ENCODE data around the gene FRMD4B.

Gene FRMD4B

GRCh38 chr3:69339760-69340159, 46.1 kb downstream of the FRMD4B start:
- DNase-seq = no peak
- no peak overlapping the region for H2AK5ac ChIP-seq (ENCODE audit: low read length)
- H3K4me3 ChIP-seq (ENCODE audit: low read depth, low read length) = no peak overlapping the region
- H2BK12ac ChIP-seq (ENCODE audit: low read length) = no peak overlapping the region
- H3K27me3 ChIP-seq (ENCODE audit: insufficient read depth, low read length) = no peaks in the 10 kb centered on the region
- no peak overlapping the region for H2AFZ ChIP-seq (ENCODE audit: insufficient read depth, low read length, poor library complexity)
- H4K8ac ChIP-seq (ENCODE audit: low read depth, low read length) = no peak overlapping the region
- H3K27ac ChIP-seq (ENCODE audit: low read depth, low read length) = no peak overlapping the region
- H3K9ac ChIP-seq (ENCODE audit: low read length) = no peak overlapping the region
- no peaks in the 10 kb centered on the region for H3K79me1 ChIP-seq (ENCODE audit: low read length)
- no peak overlapping the region for H3K4me2 ChIP-seq (ENCODE audit: low read length)
- H3K36me3 ChIP-seq (ENCODE audit: control insufficient read depth in 1 of 2, insufficient read depth in 2 of 2, low read length in 2 of 2) = no peaks in the 10 kb centered on the region
- H3K9me3 ChIP-seq (ENCODE audit: insufficient read depth, low read depth, low read length) = peaks cover under 1% of the 10 kb centered on the region
- no peak overlapping the region for H3K23ac ChIP-seq (ENCODE audit: low read length)
- no peaks in the 10 kb centered on the region for H3K4me1 ChIP-seq (ENCODE audit: control insufficient read depth in 1 of 2, insufficient read depth in 2 of 2, low read length in 2 of 2)
- no peak overlapping the region for H3K14ac ChIP-seq (ENCODE audit: low read length)
- no peaks in the 10 kb centered on the region for H3K79me2 ChIP-seq (ENCODE audit: control insufficient read depth, insufficient read depth, low read length, poor library complexity)
- WGBS (ENCODE audit: extremely low coverage, insufficient coverage, insufficient read length) = no CpG with 5 or more reads among the region's 1 CpG
- no peak overlapping the region for H4K12ac ChIP-seq (ENCODE audit: low read depth, low read length)
- H3K18ac ChIP-seq (ENCODE audit: low read length) = no peak overlapping the region
- H2BK120ac ChIP-seq (ENCODE audit: insufficient read depth, low read length, poor library complexity) = no peak overlapping the region
- H4K91ac ChIP-seq (ENCODE audit: low read depth, low read length) = no peak overlapping the region
- H2BK5ac ChIP-seq (ENCODE audit: low read depth, low read length, poor library complexity) = no peak overlapping the region
- H3K4ac ChIP-seq (ENCODE audit: low read depth, low read length) = no peak overlapping the region

DNA sequence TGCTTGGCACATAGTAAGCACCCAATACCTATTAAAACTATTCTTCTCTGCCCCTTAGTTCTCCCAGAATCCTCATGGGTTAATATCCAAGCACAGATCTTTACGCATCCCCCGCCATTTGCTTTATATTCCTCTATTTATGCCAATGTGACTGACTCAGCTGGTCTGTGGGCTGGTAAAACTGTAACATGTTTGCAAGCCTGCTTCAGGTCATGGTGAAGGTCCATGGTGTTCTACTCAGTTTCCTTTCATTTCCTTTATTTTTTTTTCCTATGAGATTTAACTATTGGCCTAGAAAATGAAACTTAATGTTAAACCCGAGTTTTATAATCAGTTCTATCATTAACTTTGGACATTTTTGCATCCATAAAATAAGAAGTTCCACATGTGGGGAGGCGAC, 47.0 kb downstream of the FRMD4B start:
- no peak overlapping the region for H3K23ac ChIP-seq (ENCODE audit: low read length)
- H3K14ac ChIP-seq (ENCODE audit: low read length) = no peak overlapping the region
- H3K9me3 ChIP-seq (ENCODE audit: insufficient read depth, low read depth, low read length) = no peaks in the 10 kb centered on the region
- no peaks in the 10 kb centered on the region for H3K27me3 ChIP-seq (ENCODE audit: insufficient read depth, low read length)
- no CpG with 5 or more reads among the region's 4 CpGs for WGBS (ENCODE audit: extremely low coverage, insufficient coverage, insufficient read length)
- no peaks in the 10 kb centered on the region for H3K4me1 ChIP-seq (ENCODE audit: control insufficient read depth in 1 of 2, insufficient read depth in 2 of 2, low read length in 2 of 2)
- no peak overlapping the region for H3K4me2 ChIP-seq (ENCODE audit: low read length)
- no peak overlapping the region for H3K4ac ChIP-seq (ENCODE audit: low read depth, low read length)
- H2AFZ ChIP-seq (ENCODE audit: insufficient read depth, low read length, poor library complexity) = no peak overlapping the region
- H3K79me1 ChIP-seq (ENCODE audit: low read length) = no peaks in the 10 kb centered on the region
- H2BK120ac ChIP-seq (ENCODE audit: insufficient read depth, low read length, poor library complexity) = no peak overlapping the region
- no peak overlapping the region for H3K18ac ChIP-seq (ENCODE audit: low read length)
- no peak overlapping the region for H2BK12ac ChIP-seq (ENCODE audit: low read length)
- DNase-seq = no peak
- no peak overlapping the region for H3K4me3 ChIP-seq (ENCODE audit: low read depth, low read length)
- no peak overlapping the region for H2AK5ac ChIP-seq (ENCODE audit: low read length)
- H3K79me2 ChIP-seq (ENCODE audit: control insufficient read depth, insufficient read depth, low read length, poor library complexity) = no peaks in the 10 kb centered on the region
- no peak overlapping the region for H4K8ac ChIP-seq (ENCODE audit: low read depth, low read length)
- no peaks in the 10 kb centered on the region for H3K36me3 ChIP-seq (ENCODE audit: control insufficient read depth in 1 of 2, insufficient read depth in 2 of 2, low read length in 2 of 2)
- no peak overlapping the region for H2BK5ac ChIP-seq (ENCODE audit: low read depth, low read length, poor library complexity)
- no peak overlapping the region for H3K27ac ChIP-seq (ENCODE audit: low read depth, low read length)
- no peak overlapping the region for H4K91ac ChIP-seq (ENCODE audit: low read depth, low read length)
- H3K9ac ChIP-seq (ENCODE audit: low read length) = no peak overlapping the region
- H4K12ac ChIP-seq (ENCODE audit: low read depth, low read length) = no peak overlapping the region

DNA sequence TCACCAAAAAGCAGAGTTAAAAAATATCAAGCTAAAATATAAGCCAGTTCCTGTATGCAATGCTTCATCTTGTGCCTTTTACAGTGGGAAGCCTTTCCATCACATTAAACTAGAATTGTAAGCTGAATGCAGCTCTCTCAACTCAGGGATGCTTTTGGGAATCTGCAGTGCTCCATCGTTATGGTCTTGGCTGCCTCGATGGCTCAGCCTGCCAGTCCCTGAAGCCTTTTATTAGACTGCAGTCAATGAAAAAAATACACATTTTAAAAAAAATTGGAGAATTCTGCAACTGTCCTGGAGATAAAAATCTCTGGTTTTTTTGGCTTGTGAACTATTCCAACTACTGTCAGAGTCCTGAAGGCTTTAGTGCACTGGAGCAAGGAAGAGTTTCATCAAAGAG, 53.0 kb downstream of the FRMD4B start:
- no peak overlapping the region for H4K8ac ChIP-seq (ENCODE audit: low read depth, low read length)
- no peak overlapping the region for H3K4ac ChIP-seq (ENCODE audit: low read depth, low read length)
- no peak overlapping the region for H3K27ac ChIP-seq (ENCODE audit: low read depth, low read length)
- no peak for DNase-seq
- no peaks in the 10 kb centered on the region for H3K9me3 ChIP-seq (ENCODE audit: insufficient read depth, low read depth, low read length)
- no peak overlapping the region for H4K91ac ChIP-seq (ENCODE audit: low read depth, low read length)
- no peaks in the 10 kb centered on the region for H3K79me2 ChIP-seq (ENCODE audit: control insufficient read depth, insufficient read depth, low read length, poor library complexity)
- H3K23ac ChIP-seq (ENCODE audit: low read length) = no peak overlapping the region
- H3K4me3 ChIP-seq (ENCODE audit: low read depth, low read length) = no peak overlapping the region
- H2BK12ac ChIP-seq (ENCODE audit: low read length) = no peak overlapping the region
- no peaks in the 10 kb centered on the region for H3K79me1 ChIP-seq (ENCODE audit: low read length)
- H3K4me2 ChIP-seq (ENCODE audit: low read length) = no peak overlapping the region
- no CpG with 5 or more reads among the region's 2 CpGs for WGBS (ENCODE audit: extremely low coverage, insufficient coverage, insufficient read length)
- H3K14ac ChIP-seq (ENCODE audit: low read length) = no peak overlapping the region
- no peak overlapping the region for H2AK5ac ChIP-seq (ENCODE audit: low read length)
- no peak overlapping the region for H2BK120ac ChIP-seq (ENCODE audit: insufficient read depth, low read length, poor library complexity)
- H3K36me3 ChIP-seq (ENCODE audit: control insufficient read depth in 1 of 2, insufficient read depth in 2 of 2, low read length in 2 of 2) = no peaks in the 10 kb centered on the region
- H3K9ac ChIP-seq (ENCODE audit: low read length) = no peak overlapping the region
- no peak overlapping the region for H2BK5ac ChIP-seq (ENCODE audit: low read depth, low read length, poor library complexity)
- H3K27me3 ChIP-seq (ENCODE audit: insufficient read depth, low read length) = no peaks in the 10 kb centered on the region
- H4K12ac ChIP-seq (ENCODE audit: low read depth, low read length) = no peak overlapping the region
- no peak overlapping the region for H3K18ac ChIP-seq (ENCODE audit: low read length)
- H2AFZ ChIP-seq (ENCODE audit: insufficient read depth, low read length, poor library complexity) = no peak overlapping the region
- peaks cover 0 to 2% of the 10 kb centered on the region in 2 experiments for H3K4me1 ChIP-seq (ENCODE audit: control insufficient read depth in 1 of 2, insufficient read depth in 2 of 2, low read length in 2 of 2)

- H3K4me1 ChIP-seq (ENCODE audit: control insufficient read depth in 1 of 2, insufficient read depth in 2 of 2, low read length in 2 of 2) = peaks cover 0 to 2% of the 10 kb centered on the region in 2 experiments
- no peak overlapping the region for H3K27ac ChIP-seq (ENCODE audit: low read depth, low read length)
- H3K23ac ChIP-seq (ENCODE audit: low read length) = no peak overlapping the region
- H4K91ac ChIP-seq (ENCODE audit: low read depth, low read length) = no peak overlapping the region
- H2BK5ac ChIP-seq (ENCODE audit: low read depth, low read length, poor library complexity) = no peak overlapping the region
- H3K36me3 ChIP-seq (ENCODE audit: control insufficient read depth in 1 of 2, insufficient read depth in 2 of 2, low read length in 2 of 2) = no peaks in the 10 kb centered on the region
- no peak overlapping the region for H2BK12ac ChIP-seq (ENCODE audit: low read length)
- no peak overlapping the region for H3K9ac ChIP-seq (ENCODE audit: low read length)
- H3K79me2 ChIP-seq (ENCODE audit: control insufficient read depth, insufficient read depth, low read length, poor library complexity) = no peaks in the 10 kb centered on the region
- DNase-seq = peak; percentile 27 to 56
- H3K14ac ChIP-seq (ENCODE audit: low read length) = no peak overlapping the region
- H3K9me3 ChIP-seq (ENCODE audit: insufficient read depth, low read depth, low read length) = no peaks in the 10 kb centered on the region
- H2AK5ac ChIP-seq (ENCODE audit: low read length) = no peak overlapping the region
- no peak overlapping the region for H4K12ac ChIP-seq (ENCODE audit: low read depth, low read length)
- H4K8ac ChIP-seq (ENCODE audit: low read depth, low read length) = no peak overlapping the region
- H3K27me3 ChIP-seq (ENCODE audit: insufficient read depth, low read length) = no peaks in the 10 kb centered on the region
- WGBS (ENCODE audit: extremely low coverage, insufficient coverage, insufficient read length) = no CpG with 5 or more reads among the region's 10 CpGs
- no peak overlapping the region for H3K4me2 ChIP-seq (ENCODE audit: low read length)
- no peak overlapping the region for H3K4me3 ChIP-seq (ENCODE audit: low read depth, low read length)
- no peak overlapping the region for H2BK120ac ChIP-seq (ENCODE audit: insufficient read depth, low read length, poor library complexity)
- no peaks in the 10 kb centered on the region for H3K79me1 ChIP-seq (ENCODE audit: low read length)
- H2AFZ ChIP-seq (ENCODE audit: insufficient read depth, low read length, poor library complexity) = no peak overlapping the region
- no peak overlapping the region for H3K18ac ChIP-seq (ENCODE audit: low read length)
- H3K4ac ChIP-seq (ENCODE audit: low read depth, low read length) = no peak overlapping the region
Measured at GRCh38 chr3:69330891-69331400, 54.9 kb downstream of the FRMD4B start.
